ENCODE measurements around the gene PCDH20.

DNA sequence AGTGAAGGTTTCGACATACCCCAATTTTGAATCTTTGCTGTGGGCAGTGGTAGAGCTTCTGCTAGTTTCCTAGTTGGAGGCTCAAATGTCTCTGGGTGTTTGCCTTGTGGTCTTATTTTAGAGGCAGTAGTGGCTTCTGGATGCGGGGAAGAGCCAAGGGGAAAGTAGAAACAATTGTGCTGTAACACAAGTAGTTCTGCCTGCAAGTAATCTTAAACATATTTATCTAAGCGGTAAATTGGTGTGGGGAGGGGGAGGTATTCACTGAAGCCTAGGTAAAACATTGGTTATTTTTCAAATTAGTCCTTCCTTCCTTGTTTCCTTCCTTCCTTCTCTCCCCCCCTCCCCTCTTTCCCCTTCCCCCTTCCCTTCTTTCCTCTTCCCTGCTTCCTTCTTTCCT, at the start of gene PCDH20:
- TF ChIP-seq, protein P1, sequence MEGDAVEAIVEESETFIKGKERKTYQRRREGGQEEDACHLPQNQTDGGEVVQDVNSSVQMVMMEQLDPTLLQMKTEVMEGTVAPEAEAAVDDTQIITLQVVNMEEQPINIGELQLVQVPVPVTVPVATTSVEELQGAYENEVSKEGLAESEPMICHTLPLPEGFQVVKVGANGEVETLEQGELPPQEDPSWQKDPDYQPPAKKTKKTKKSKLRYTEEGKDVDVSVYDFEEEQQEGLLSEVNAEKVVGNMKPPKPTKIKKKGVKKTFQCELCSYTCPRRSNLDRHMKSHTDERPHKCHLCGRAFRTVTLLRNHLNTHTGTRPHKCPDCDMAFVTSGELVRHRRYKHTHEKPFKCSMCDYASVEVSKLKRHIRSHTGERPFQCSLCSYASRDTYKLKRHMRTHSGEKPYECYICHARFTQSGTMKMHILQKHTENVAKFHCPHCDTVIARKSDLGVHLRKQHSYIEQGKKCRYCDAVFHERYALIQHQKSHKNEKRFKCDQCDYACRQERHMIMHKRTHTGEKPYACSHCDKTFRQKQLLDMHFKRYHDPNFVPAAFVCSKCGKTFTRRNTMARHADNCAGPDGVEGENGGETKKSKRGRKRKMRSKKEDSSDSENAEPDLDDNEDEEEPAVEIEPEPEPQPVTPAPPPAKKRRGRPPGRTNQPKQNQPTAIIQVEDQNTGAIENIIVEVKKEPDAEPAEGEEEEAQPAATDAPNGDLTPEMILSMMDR (IDR thresholded peaks at IDR 0.05; ENCODE audit: insufficient read depth, low read length) = no peak
- TF ChIP-seq GABPA (IDR thresholded peaks at IDR 0.05; ENCODE audit: low read depth) = no peak
- TF ChIP-seq, protein P2, sequence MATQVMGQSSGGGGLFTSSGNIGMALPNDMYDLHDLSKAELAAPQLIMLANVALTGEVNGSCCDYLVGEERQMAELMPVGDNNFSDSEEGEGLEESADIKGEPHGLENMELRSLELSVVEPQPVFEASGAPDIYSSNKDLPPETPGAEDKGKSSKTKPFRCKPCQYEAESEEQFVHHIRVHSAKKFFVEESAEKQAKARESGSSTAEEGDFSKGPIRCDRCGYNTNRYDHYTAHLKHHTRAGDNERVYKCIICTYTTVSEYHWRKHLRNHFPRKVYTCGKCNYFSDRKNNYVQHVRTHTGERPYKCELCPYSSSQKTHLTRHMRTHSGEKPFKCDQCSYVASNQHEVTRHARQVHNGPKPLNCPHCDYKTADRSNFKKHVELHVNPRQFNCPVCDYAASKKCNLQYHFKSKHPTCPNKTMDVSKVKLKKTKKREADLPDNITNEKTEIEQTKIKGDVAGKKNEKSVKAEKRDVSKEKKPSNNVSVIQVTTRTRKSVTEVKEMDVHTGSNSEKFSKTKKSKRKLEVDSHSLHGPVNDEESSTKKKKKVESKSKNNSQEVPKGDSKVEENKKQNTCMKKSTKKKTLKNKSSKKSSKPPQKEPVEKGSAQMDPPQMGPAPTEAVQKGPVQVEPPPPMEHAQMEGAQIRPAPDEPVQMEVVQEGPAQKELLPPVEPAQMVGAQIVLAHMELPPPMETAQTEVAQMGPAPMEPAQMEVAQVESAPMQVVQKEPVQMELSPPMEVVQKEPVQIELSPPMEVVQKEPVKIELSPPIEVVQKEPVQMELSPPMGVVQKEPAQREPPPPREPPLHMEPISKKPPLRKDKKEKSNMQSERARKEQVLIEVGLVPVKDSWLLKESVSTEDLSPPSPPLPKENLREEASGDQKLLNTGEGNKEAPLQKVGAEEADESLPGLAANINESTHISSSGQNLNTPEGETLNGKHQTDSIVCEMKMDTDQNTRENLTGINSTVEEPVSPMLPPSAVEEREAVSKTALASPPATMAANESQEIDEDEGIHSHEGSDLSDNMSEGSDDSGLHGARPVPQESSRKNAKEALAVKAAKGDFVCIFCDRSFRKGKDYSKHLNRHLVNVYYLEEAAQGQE (IDR thresholded peaks at IDR 0.05; ENCODE audit: insufficient replicate concordance, low read depth) = no peak
- no peak for TF ChIP-seq POLR2AphosphoS5 (IDR thresholded peaks at IDR 0.05; ENCODE audit: low read depth)
